C4-2B (cell line): ENCODE results near the gene SYN1.
A peak's percentile ranks its signal among the peaks of the same experiment; 100 is the strongest.
"Not testable (repeated sequence)": the region's sequence is repeated elsewhere in the genome, so short reads cannot be mapped to it uniquely, and the experiment has no call there.

Experiments
- H3K27ac ChIP-seq: fragments of 450-650 bp; 2 replicates; pipeline ENCODE4 v1.5.1; 2017
- ZFX ChIP-seq: fragments of 450-650 bp; IDR thresholded peaks from 2 replicates; pipeline ENCODE4 v1.6.1; 2017
- TF ChIP-seq, protein P1 (sequence below): fragments of 450-650 bp; conservative IDR thresholded peaks from 2 replicates; pipeline ENCODE4 v1.5.1; 2017; ENCODE audit warnings: mild to moderate bottlenecking

The SYN1 gene

DNA sequence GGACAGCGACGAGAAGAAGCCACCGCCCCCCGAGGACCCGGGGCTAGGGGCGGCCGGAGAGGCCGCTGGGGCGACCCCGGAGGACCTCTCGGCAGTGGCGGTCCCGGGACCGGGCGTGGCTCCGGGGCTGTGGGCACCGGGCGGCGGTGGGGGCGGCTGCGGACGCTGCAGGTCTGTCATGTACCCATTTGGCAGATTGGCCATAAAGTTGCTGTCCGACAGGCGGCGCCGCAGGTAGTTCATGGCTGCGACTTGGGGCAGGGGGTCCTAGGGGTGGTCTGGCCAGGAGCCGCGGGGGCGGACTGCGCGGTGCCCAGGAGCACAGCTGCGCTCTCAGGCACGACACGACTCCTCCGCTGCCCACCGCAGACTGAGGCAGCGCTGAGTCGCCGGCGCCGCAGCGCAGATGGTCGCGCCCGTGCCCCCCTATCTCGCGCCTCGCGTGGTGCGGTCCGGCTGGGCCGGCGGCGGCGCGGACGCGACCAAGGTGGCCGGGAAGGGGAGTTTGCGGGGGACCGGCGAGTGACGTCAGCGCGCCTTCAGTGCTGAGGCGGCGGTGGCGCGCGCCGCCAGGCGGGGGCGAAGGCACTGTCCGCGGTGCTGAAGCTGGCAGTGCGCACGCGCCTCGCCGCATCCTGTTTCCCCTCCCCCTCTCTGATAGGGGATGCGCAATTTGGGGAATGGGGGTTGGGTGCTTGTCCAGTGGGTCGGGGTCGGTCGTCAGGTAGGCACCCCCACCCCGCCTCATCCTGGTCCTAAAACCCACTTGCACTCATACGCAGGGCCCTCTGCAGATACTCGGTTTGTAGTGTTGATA is at the start of gene SYN1:
Gene SYN1, minus strand, starts transcription at position 372 of the 817 bp plus-strand sequence. Its CDS starts 129 bp downstream, at position 243.
- no peak within 1 kb of the TSS for H3K27ac ChIP-seq
- TF ChIP-seq, protein P1, sequence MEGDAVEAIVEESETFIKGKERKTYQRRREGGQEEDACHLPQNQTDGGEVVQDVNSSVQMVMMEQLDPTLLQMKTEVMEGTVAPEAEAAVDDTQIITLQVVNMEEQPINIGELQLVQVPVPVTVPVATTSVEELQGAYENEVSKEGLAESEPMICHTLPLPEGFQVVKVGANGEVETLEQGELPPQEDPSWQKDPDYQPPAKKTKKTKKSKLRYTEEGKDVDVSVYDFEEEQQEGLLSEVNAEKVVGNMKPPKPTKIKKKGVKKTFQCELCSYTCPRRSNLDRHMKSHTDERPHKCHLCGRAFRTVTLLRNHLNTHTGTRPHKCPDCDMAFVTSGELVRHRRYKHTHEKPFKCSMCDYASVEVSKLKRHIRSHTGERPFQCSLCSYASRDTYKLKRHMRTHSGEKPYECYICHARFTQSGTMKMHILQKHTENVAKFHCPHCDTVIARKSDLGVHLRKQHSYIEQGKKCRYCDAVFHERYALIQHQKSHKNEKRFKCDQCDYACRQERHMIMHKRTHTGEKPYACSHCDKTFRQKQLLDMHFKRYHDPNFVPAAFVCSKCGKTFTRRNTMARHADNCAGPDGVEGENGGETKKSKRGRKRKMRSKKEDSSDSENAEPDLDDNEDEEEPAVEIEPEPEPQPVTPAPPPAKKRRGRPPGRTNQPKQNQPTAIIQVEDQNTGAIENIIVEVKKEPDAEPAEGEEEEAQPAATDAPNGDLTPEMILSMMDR, result peak; percentile 20
- no peak for TF ChIP-seq ZFX

DNA sequence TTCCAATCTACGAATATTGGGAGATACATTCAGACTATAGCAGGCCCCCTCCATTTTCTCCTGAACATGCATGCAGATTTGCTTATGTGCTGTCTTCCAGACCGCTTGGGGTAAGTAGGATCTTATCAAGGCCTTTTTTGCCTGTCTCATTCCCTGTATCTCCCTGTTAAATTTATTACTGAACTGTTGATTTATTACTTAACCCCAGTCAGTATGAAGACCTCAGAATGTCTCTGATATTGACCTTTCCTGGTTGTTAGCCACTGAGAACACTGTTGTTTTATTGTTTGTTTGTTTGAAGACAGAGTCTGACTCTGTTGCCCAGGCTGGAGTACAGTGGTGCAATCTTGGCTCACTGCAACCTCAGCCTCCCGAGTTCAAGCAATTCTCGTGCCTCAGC is 46.1 kb upstream of the SYN1 start:
- H3K27ac ChIP-seq, result not testable (repeated sequence)

DNA sequence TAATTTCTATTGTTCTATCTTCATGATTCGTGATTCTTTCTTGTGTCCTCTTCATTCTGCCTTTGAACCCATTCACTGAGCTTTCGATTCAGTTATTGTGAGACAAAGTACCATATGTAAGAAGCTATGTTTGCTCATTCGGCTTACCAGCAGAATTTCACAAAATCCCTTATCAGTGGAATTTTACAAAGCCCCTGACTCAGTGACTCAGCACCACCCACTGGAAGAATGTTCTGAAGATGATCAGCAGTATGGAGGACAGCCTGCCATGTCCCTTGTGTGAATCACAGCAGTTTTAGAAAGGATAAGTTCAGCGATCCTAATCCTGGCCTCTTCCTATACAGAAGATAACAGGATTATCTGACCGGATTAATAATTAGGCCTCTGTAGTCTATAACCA is 45.1 kb upstream of the SYN1 start:
- TF ChIP-seq, protein P1, result no peak
- no peak for TF ChIP-seq ZFX
- no peak overlapping the region for H3K27ac ChIP-seq

DNA sequence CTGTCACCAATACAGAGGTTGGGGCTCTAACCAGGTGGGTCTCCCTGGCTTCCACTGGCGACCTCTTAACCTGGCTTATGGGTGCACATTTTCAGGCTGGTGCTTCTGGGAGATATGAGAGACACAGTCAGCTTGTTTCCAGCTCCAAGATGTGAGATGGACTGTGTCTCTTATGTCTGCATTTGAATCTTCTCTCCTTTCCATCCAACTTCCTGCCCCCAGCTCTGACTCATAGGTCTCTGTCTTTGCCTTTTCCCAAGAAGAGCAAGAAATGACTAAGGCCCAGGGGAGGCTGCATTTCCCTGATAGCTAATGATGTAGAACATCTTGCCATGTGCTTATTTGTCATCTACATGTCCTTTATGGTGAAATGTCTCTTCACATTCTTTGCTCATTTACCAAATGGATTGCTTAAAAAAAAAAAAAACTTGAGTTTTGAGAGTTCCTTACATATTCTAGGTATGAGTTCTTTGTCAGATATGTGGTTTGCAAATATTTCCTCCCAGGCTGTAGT is 42.5 kb upstream of the SYN1 start:
- TF ChIP-seq, protein P1, result no peak
- no peak for TF ChIP-seq ZFX
- no peak overlapping the region for H3K27ac ChIP-seq

DNA sequence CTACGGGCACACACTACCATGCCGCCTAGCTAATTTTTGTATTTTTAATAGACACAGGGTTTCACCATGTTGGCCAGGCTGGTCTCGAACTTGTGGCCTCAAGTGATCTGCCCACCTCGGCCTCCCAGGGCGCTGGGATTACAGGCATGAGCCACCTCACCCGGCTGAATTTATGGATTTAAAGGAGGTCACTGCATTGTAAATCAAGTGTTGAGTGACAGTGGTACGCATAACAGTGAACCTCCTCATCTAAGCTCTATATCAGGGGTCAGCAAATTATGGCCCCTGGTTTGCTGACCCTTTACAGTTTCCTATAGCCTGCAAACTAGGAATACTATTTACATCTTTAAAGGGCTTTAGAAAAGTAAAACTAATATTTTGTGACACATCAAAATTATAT is 41.9 kb upstream of the SYN1 start:
- no peak overlapping the region for H3K27ac ChIP-seq
- TF ChIP-seq, protein P1, result no peak
- TF ChIP-seq ZFX, result no peak

DNA sequence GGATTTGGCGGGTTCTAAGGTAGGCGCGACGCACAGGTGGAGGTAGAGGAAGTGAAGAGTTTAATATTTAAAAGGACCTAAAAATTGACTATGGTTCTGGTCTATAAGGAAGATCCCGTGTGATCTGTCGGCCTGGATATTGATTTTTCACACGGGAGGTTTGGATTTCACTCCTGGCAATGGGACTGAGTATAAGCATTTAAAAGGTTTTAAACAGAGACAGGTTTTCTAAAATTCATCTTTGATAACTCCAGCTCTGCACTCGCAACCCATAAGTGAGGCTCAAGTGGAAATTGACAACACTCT is 39.7 kb upstream of the SYN1 start:
- TF ChIP-seq ZFX, result no peak
- TF ChIP-seq, protein P1, result no peak
- H3K27ac ChIP-seq, result peak overlapping the region; percentile 85

DNA sequence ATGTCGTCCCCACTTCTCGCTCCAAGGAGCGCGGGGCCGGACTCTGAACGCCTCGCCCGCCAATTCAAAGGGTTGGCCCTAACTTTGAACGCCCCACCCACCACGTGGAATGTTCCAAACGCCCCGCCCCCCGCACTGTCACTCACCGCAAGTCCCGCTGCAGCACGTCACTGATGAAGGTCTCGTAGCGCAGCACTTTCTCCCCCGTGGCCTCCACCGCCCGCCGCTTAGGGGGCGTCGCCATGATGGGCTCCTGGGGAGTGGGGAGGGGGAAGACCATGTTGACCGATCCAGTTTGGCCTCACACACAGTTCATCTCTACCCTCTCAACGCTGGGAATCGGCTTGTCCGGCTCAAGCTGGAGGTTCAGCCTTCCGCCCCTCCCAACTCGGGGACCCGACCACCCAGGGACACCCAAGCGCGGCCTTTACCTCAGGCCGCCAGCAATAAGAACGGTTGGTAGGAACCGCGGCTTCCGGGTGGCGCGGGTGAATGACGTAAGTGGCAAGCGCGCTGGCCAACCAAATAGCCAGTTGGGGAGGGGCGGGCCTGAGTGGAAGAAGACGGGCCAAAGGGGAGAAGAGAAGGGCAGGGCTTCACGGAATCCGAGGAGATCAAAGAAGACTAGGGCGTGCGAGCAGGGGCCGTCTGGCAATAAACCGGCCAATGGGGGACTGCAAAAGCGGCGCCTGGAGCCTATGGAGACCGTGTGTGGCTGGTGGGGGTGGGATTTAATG is 39.2 kb upstream of the SYN1 start, which contains the start of gene UXT:
Gene UXT, minus strand, starts transcription at position 497 of the 737 bp plus-strand sequence. Its CDS starts 253 bp downstream, at position 244.
- TF ChIP-seq, protein P1, result no peak
- TF ChIP-seq ZFX, result peak; percentile 46
- H3K27ac ChIP-seq, result peak within 1 kb of the TSS; percentile 85
